Ishikawa (cell line): ENCODE results near the gene DDB1.

Experiments
- CEBPB ChIP-seq: IDR thresholded peaks from 2 replicates; pipeline ENCODE4 v1.6.1; 2012
- CREB1 ChIP-seq: IDR thresholded peaks from 2 replicates; pipeline ENCODE4 v1.6.1; 2012; ENCODE audit warnings: low read depth
- EGR1 ChIP-seq: IDR thresholded peaks from 2 replicates; pipeline ENCODE4 v1.6.1; 2012
- EP300 ChIP-seq: IDR thresholded peaks from 2 replicates; pipeline ENCODE4 v1.6.1; 2012; ENCODE audit warnings: borderline replicate concordance
- FOXM1 ChIP-seq: IDR thresholded peaks from 2 replicates; pipeline ENCODE4 v1.6.1; 2012; ENCODE audit warnings: low read depth, borderline replicate concordance
- NFIC ChIP-seq: IDR thresholded peaks from 2 replicates; pipeline ENCODE4 v1.6.1; 2012
- RAD21 ChIP-seq: IDR thresholded peaks from 2 replicates; pipeline ENCODE4 v1.6.1; 2012; ENCODE audit warnings: low read depth
- TAF1 ChIP-seq: IDR thresholded peaks from 2 replicates; pipeline ENCODE4 v1.6.1; 2012; ENCODE audit warnings: low read depth, mild to moderate bottlenecking
- TCF12 ChIP-seq: IDR thresholded peaks from 2 replicates; pipeline ENCODE4 v1.6.1; 2012; ENCODE audit warnings: low read depth
- TEAD4 ChIP-seq: IDR thresholded peaks from 2 replicates; pipeline ENCODE4 v1.6.1; 2012
- YY1 ChIP-seq: IDR thresholded peaks from 2 replicates; pipeline ENCODE4 v1.6.1; 2012; ENCODE audit warnings: low read depth
- ZBTB7A ChIP-seq: IDR thresholded peaks from 2 replicates; pipeline ENCODE4 v1.6.1; 2012; ENCODE audit warnings: low read depth
- TF ChIP-seq, protein P1 (sequence below): IDR thresholded peaks from 2 replicates; pipeline ENCODE4 v1.6.1; 2012; ENCODE audit warnings: low read depth, mild to moderate bottlenecking
- TF ChIP-seq, protein P2 (sequence below): IDR thresholded peaks from 2 replicates; pipeline ENCODE4 v1.6.1; 2012
- TF ChIP-seq, protein P3 (sequence below): IDR thresholded peaks from 2 replicates; pipeline ENCODE4 v1.6.1; 2012

Gene DDB1

DNA sequence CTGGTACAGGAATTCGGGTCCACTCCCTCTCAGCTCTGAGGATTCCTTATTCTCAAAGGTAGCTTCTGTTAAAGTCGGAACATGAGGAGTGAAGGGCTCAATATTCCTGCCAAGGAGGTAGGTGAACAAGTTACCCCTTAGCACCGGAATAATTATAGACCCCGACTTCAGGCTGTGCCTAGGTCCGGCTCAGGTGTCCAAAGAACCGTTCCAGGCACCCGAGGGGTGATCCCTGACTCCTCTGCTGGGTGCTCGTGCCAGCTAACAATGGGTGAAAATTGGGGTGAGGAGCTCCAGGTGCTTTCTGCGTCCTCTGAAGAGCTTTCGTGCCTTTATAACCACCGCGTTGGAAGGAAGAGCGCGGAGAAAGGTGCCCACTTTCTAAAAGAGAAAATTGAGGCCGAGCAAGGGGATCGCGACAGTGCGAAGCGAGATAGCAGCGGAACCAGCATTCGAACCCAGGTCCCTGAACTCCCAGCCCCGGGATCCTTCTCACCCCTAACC is 28.4 kb upstream of the DDB1 start:
- TF ChIP-seq EGR1: no peak
- TF ChIP-seq CREB1: no peak
- no peak for TF ChIP-seq TEAD4
- TF ChIP-seq EP300: no peak

DNA sequence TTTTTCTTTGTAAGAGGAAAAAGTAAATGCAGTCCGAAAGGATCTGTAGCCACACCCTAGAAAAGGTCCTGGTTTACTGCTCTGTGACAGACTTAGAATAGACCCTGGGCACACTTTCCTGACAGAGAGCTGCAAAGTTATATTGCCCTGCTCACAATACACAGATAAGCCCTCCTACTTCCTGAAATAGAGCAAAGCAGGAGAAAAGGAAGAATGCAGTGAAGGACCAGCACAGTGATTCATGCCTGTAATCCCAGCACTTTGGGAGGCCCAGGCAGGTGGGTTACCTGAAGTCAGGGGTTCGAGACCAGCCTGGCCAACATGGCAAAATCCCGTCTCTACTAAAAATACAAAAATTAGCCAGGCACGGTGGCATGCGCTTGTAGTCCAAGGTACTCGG is 26.6 kb upstream of the DDB1 start:
- no peak for TF ChIP-seq TAF1
- no peak for TF ChIP-seq RAD21
- TF ChIP-seq, protein P1, sequence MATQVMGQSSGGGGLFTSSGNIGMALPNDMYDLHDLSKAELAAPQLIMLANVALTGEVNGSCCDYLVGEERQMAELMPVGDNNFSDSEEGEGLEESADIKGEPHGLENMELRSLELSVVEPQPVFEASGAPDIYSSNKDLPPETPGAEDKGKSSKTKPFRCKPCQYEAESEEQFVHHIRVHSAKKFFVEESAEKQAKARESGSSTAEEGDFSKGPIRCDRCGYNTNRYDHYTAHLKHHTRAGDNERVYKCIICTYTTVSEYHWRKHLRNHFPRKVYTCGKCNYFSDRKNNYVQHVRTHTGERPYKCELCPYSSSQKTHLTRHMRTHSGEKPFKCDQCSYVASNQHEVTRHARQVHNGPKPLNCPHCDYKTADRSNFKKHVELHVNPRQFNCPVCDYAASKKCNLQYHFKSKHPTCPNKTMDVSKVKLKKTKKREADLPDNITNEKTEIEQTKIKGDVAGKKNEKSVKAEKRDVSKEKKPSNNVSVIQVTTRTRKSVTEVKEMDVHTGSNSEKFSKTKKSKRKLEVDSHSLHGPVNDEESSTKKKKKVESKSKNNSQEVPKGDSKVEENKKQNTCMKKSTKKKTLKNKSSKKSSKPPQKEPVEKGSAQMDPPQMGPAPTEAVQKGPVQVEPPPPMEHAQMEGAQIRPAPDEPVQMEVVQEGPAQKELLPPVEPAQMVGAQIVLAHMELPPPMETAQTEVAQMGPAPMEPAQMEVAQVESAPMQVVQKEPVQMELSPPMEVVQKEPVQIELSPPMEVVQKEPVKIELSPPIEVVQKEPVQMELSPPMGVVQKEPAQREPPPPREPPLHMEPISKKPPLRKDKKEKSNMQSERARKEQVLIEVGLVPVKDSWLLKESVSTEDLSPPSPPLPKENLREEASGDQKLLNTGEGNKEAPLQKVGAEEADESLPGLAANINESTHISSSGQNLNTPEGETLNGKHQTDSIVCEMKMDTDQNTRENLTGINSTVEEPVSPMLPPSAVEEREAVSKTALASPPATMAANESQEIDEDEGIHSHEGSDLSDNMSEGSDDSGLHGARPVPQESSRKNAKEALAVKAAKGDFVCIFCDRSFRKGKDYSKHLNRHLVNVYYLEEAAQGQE: no peak
- TF ChIP-seq CEBPB: no peak
- TF ChIP-seq, protein P2, sequence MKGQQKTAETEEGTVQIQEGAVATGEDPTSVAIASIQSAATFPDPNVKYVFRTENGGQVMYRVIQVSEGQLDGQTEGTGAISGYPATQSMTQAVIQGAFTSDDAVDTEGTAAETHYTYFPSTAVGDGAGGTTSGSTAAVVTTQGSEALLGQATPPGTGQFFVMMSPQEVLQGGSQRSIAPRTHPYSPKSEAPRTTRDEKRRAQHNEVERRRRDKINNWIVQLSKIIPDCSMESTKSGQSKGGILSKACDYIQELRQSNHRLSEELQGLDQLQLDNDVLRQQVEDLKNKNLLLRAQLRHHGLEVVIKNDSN: no peak
- no peak for TF ChIP-seq EP300
- no peak for TF ChIP-seq ZBTB7A
- no peak for TF ChIP-seq YY1
- TF ChIP-seq NFIC: no peak
- no peak for TF ChIP-seq FOXM1
- no peak for TF ChIP-seq EGR1
- TF ChIP-seq TCF12: no peak
- no peak for TF ChIP-seq CREB1
- no peak for TF ChIP-seq TEAD4
- TF ChIP-seq, protein P3, sequence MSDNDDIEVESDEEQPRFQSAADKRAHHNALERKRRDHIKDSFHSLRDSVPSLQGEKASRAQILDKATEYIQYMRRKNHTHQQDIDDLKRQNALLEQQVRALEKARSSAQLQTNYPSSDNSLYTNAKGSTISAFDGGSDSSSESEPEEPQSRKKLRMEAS: no peak

DNA sequence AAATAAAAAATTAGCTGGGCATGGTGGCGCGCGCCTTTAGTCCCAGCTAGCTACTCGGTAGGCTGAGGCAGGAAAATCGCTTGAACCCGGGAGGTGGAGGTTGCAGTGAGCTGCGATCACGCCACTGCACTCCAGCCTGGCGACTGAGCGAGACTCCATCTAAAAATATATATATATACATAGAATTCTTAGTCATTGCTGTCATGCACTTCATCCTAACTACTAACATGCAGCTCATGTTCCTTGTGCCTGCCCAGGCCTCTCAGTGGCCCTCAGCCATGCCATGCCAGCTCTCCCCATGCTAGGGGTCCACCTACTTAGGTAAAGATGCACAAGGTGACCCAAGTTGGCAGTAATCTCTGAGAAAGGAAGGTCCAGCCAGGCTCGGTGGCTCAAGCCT is 25.7 kb upstream of the DDB1 start:
- TF ChIP-seq, protein P1: no peak
- TF ChIP-seq TCF12: no peak
- no peak for TF ChIP-seq EP300
- TF ChIP-seq, protein P3: no peak
- TF ChIP-seq CEBPB: no peak
- no peak for TF ChIP-seq FOXM1
- TF ChIP-seq NFIC: no peak
- no peak for TF ChIP-seq CREB1
- TF ChIP-seq TAF1: no peak
- no peak for TF ChIP-seq RAD21
- no peak for TF ChIP-seq TEAD4
- no peak for TF ChIP-seq ZBTB7A
- TF ChIP-seq YY1: no peak
- no peak for TF ChIP-seq EGR1
- TF ChIP-seq, protein P2: no peak

DNA sequence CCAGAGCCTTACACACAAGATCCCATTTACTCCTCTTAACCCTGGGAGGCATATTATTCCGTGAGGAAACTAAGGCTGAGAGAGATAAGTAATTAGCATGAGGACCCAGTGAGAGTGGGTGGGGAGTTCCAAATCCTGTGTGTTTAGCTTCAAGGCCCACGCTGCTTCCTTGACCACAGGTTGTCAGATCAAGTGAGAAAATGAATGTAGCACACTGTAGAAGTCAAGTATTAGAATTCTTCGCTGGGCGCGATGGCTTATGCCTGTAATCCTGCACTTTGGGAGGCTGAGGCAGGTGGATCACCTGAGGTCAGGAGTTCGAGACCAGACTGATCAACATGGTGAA is 25.0 kb upstream of the DDB1 start:
- TF ChIP-seq, protein P3: no peak
- TF ChIP-seq ZBTB7A (no peak), TAF1 (no peak), RAD21 (no peak), TCF12 (no peak), EP300 (no peak), TEAD4 (no peak), YY1 (no peak), NFIC (no peak), EGR1 (no peak), FOXM1 (no peak), CREB1 (no peak), CEBPB (no peak)
- TF ChIP-seq, protein P1: no peak
- TF ChIP-seq, protein P2: no peak
